ENCODE measurements around the gene KLF15. TPM values are rescaled to one million over a fixed set of nuclear protein-coding genes. Genes with fewer than 3 reads are reported as not detected.

KLF15 gene
- total RNA-seq, 1 experiment from 2014 or later = not detected

DNA sequence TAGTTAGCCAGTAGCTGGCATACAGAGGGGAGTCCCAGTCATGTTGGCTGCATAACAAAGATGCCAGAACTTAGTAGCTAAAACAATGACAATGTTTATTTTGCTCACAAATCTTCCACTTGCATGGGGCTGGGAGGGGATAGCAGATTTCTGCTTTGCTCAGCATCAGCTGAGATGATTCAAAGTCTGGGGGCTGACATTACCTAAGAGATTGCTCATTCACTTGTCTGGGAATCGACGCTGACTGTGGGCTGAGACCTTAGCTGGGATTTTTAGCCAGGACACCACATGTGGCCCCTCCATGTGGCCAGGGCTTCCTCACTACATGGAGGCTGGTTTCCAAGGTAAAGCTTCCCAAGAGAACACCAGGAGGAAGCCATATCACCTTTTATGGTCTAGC lies 24.8 kb upstream of the KLF15 start:
- BruUV-seq (replicated peaks) = no TSS peak
- Histone ChIP-seq H3K36me3 (ENCODE audit: low read depth, low read length) (no peaks in the 10 kb centered on the region), H3K4me2 (ENCODE audit: low read length) (no peak overlapping the region), H3K9me3 (ENCODE audit: low read length) (no peaks in the 10 kb centered on the region), H2AFZ (ENCODE audit: low read length) (no peak overlapping the region), H3F3A (ENCODE audit: low read length, unreplicated experiment) (no peaks in the 10 kb centered on the region), H3K79me2 (ENCODE audit: low read length) (no peaks in the 10 kb centered on the region), H4K20me1 (ENCODE audit: low read length) (no peaks in the 10 kb centered on the region), H3K9me2 (replicated peaks; ENCODE audit: low read length) (no peaks in the 10 kb centered on the region), H3K4me3 (ENCODE audit: low read length) (no peak overlapping the region), H3K4me1 (ENCODE audit: insufficient read depth, low read length) (no peaks in the 10 kb centered on the region), H3K9ac (ENCODE audit: low read length) (no peak overlapping the region), H3K27ac (ENCODE audit: low read length) (no peak overlapping the region), H3K27me3 (ENCODE audit: low read length) (peaks cover 11% of the 10 kb centered on the region; the same call in 1 of the 2 replicates)
- TF ChIP-seq, protein P1, sequence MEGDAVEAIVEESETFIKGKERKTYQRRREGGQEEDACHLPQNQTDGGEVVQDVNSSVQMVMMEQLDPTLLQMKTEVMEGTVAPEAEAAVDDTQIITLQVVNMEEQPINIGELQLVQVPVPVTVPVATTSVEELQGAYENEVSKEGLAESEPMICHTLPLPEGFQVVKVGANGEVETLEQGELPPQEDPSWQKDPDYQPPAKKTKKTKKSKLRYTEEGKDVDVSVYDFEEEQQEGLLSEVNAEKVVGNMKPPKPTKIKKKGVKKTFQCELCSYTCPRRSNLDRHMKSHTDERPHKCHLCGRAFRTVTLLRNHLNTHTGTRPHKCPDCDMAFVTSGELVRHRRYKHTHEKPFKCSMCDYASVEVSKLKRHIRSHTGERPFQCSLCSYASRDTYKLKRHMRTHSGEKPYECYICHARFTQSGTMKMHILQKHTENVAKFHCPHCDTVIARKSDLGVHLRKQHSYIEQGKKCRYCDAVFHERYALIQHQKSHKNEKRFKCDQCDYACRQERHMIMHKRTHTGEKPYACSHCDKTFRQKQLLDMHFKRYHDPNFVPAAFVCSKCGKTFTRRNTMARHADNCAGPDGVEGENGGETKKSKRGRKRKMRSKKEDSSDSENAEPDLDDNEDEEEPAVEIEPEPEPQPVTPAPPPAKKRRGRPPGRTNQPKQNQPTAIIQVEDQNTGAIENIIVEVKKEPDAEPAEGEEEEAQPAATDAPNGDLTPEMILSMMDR (conservative IDR thresholded peaks at IDR 0.05; ENCODE audit: low read depth, low read length) = no peak
- TF ChIP-seq EZH2 (IDR thresholded peaks at IDR 0.05; ENCODE audit: low read length, unreplicated experiment) (no peak), EZH2phosphoT487 (IDR thresholded peaks at IDR 0.05; ENCODE audit: borderline replicate concordance, low read length) (no peak)
- no peak for DNase-seq
- CTCF ChIA-PET = no interaction called here
- POLR2A ChIA-PET (ENCODE audit: unreplicated experiment) = no interaction called here
- ATAC-seq = no peak
- intact Hi-C loops (cut with micrococcal nuclease) = no loop called here

- Histone ChIP-seq H3K27ac (ENCODE audit: low read length) (no peak overlapping the region), H2AFZ (ENCODE audit: low read length) (no peak overlapping the region), H3K4me3 (ENCODE audit: low read length) (no peak overlapping the region), H3K36me3 (ENCODE audit: low read depth, low read length) (no peaks in the 10 kb centered on the region), H3K27me3 (ENCODE audit: low read length) (peaks cover 11% of the 10 kb centered on the region; the same call in 1 of the 2 replicates), H3F3A (ENCODE audit: low read length, unreplicated experiment) (no peaks in the 10 kb centered on the region), H3K9ac (ENCODE audit: low read length) (no peak overlapping the region), H3K9me2 (replicated peaks; ENCODE audit: low read length) (no peaks in the 10 kb centered on the region), H3K4me1 (ENCODE audit: insufficient read depth, low read length) (no peaks in the 10 kb centered on the region), H4K20me1 (ENCODE audit: low read length) (no peaks in the 10 kb centered on the region), H3K9me3 (ENCODE audit: low read length) (no peaks in the 10 kb centered on the region), H3K4me2 (ENCODE audit: low read length) (no peak overlapping the region), H3K79me2 (ENCODE audit: low read length) (no peaks in the 10 kb centered on the region)
- ChIA-PET POLR2A (ENCODE audit: unreplicated experiment) (no interaction called here), CTCF (no interaction called here)
- no peak for DNase-seq
- intact Hi-C loops (cut with micrococcal nuclease) = no loop called here
- TF ChIP-seq EZH2phosphoT487 (IDR thresholded peaks at IDR 0.05; ENCODE audit: borderline replicate concordance, low read length) (no peak), EZH2 (IDR thresholded peaks at IDR 0.05; ENCODE audit: low read length, unreplicated experiment) (no peak)
- TF ChIP-seq, protein P1 (conservative IDR thresholded peaks at IDR 0.05; ENCODE audit: low read depth, low read length) = no peak
- BruUV-seq (replicated peaks) = no TSS peak
- no peak for ATAC-seq
Observed at GRCh38 chr3:126380011-126380768, 23.0 kb upstream of the KLF15 start.

GRCh38 chr3:126378341-126378751 lies 21.1 kb upstream of the KLF15 start:
- Histone ChIP-seq H2AFZ (ENCODE audit: low read length) (no peak overlapping the region), H3K27me3 (ENCODE audit: low read length) (peaks cover 11% of the 10 kb centered on the region; the same call in 1 of the 2 replicates), H3K36me3 (ENCODE audit: low read depth, low read length) (no peaks in the 10 kb centered on the region), H3K4me2 (ENCODE audit: low read length) (no peak overlapping the region), H3K9ac (ENCODE audit: low read length) (no peak overlapping the region), H3K27ac (ENCODE audit: low read length) (no peak overlapping the region), H3K9me2 (replicated peaks; ENCODE audit: low read length) (no peaks in the 10 kb centered on the region), H4K20me1 (ENCODE audit: low read length) (no peaks in the 10 kb centered on the region), H3K9me3 (ENCODE audit: low read length) (no peaks in the 10 kb centered on the region), H3F3A (ENCODE audit: low read length, unreplicated experiment) (no peaks in the 10 kb centered on the region), H3K4me1 (ENCODE audit: insufficient read depth, low read length) (no peaks in the 10 kb centered on the region), H3K79me2 (ENCODE audit: low read length) (no peaks in the 10 kb centered on the region), H3K4me3 (ENCODE audit: low read length) (no peak overlapping the region)
- BruUV-seq (replicated peaks) = no TSS peak
- intact Hi-C loops (cut with micrococcal nuclease) = no loop called here
- POLR2A ChIA-PET (ENCODE audit: unreplicated experiment) = no interaction called here
- no peak for DNase-seq
- no peak for TF ChIP-seq EZH2phosphoT487 (IDR thresholded peaks at IDR 0.05; ENCODE audit: borderline replicate concordance, low read length)
- no peak for TF ChIP-seq EZH2 (IDR thresholded peaks at IDR 0.05; ENCODE audit: low read length, unreplicated experiment)
- TF ChIP-seq, protein P1 (conservative IDR thresholded peaks at IDR 0.05; ENCODE audit: low read depth, low read length) = no peak
- no peak for ATAC-seq
- CTCF ChIA-PET = no interaction called here

Data from PC-3 (cell line).